Psoas muscle (tissue), 8 donors: ENCODE results near the gene GJC2. TPM values are rescaled to one million over a fixed set of nuclear protein-coding genes. Genes with fewer than 3 reads are reported as not detected.

Source experiments
- ATAC-seq, 4 donors: fragments of 200-7000 bp; cut with Tn5 transposase; one replicate each; pipeline ENCODE4 v1.9.1; 2020; ENCODE audit warnings: moderate library complexity in 3 of 4, mild to moderate bottlenecking in 2 of 4
- DNase-seq, 2 donors: peaks; one replicate each; pipeline ENCODE4 v3.0.0-alpha.2; 2020
- H3K27ac ChIP-seq: fragments of 200-600 bp; one replicate; pipeline ENCODE4 v1.8.0; 2022
- H3K27me3 ChIP-seq, 3 donors: fragments of 200-600 bp in 1 of 3; one replicate each; pipeline versions ENCODE4 v1.6.1 to v1.8.0; 2013 to 2022; ENCODE audit warnings: low read length in 2 of 3, mild to moderate bottlenecking in 2 of 3, moderate library complexity in 1 of 3; ENCODE audit not compliant: insufficient read depth in 3 of 3
- H3K36me3 ChIP-seq, 2 donors: fragments of 200-600 bp in 1 of 2; one replicate each; pipeline versions ENCODE4 v1.6.1 to v1.8.0; 2013 to 2022; ENCODE audit warnings: low read depth in 1 of 2, mild to moderate bottlenecking in 1 of 2, moderate library complexity in 1 of 2; ENCODE audit not compliant: insufficient read depth in 1 of 2
- H3K4me1 ChIP-seq: fragments of 200-600 bp; one replicate; pipeline ENCODE4 v1.8.0; 2022
- H3K4me3 ChIP-seq: fragments of 200-600 bp; one replicate; pipeline ENCODE4 v1.8.0; 2022; ENCODE audit warnings: mild to moderate bottlenecking
- H3K9me3 ChIP-seq: fragments of 200-600 bp; one replicate; pipeline ENCODE4 v1.8.0; 2022
- CTCF ChIP-seq: fragments of 200-600 bp; IDR thresholded peaks from one replicate; pipeline ENCODE4 v1.8.0; 2022; ENCODE audit warnings: antibody characterized with exemption
- WGBS, 3 donors: extraction: QIAGEN DNeasy Blood & Tissue Kit; methylation state at CpG; one replicate each; pipeline versions ENCODE4 v1.1.6 to v1.1.7; 2013; 5-methylcytosine and 5-hydroxymethylcytosine counted together
- intact Hi-C, 2 donors: fragments of 100-400 bp; cut with DNase I; formaldehyde crosslinking; loops; one replicate each; pipeline versions ENCODE4 v1.11.0 to v1.14.2; 2022
- polyA plus RNA-seq, 3 donors: library from polyadenylated mRNA; stranded (reverse); fragments of 200-250 nt; gene quantifications; one replicate each; pipeline ENCODE4 v1.2.3, GENCODE V29; 2013
- total RNA-seq, 4 donors: library from RNA; stranded (reverse); fragmentation: NEBNext Ultra II Directional in 2 of 4; extraction: Animal tissue kit (Norgen Biotek cat#: 25700) in 2 of 4; gene quantifications; one replicate each; pipeline versions ENCODE4 v1.2.1 to v1.2.4, GENCODE V29; 2021 to 2023
- donor health status: healthy with polysubstance abuse.
- donor health status: DM: no; HTN: no; CAD: no; lungs with moderate emphysema.
- donor health status: Bipolar disorder and iron deficiency.
- donor health status: healthy.
- donor health status: DM: yes; HTN: yes; CAD: no.
- donor health status: DM: no; HTN: no; CAD: no.
- donor health status: DM: no; HTN: no; CAD: no.
- donor health status: DM: yes; HTN: yes; CAD: no.

The GJC2 gene
- total and polyA plus RNA-seq, 7 donors = 0.19 to 0.92 (median 0.40) TPM

- peak; percentile 100 for DNase-seq
- no peak for TF ChIP-seq CTCF
- H3K27ac ChIP-seq = peak within 1 kb of the TSS; percentile 97
- intact Hi-C loops = loop anchor here in 1 of 2 donors (1.0 to 10.0 kb wide), 3 partner anchors 22 to 355 kb away; partner anchors contain the start of gene TRIM11
- H3K9me3 ChIP-seq = no peaks in the 10 kb centered on the region
- H3K36me3 ChIP-seq = no peaks in the 10 kb centered on the region
- peaks cover 30% of the 10 kb centered on the region for H3K4me1 ChIP-seq
- peak within 1 kb of the TSS; percentile 89 for H3K4me3 ChIP-seq
- ATAC-seq = peak; percentile 89 to 94 (median 92)
- 0% methylated on average over 50 to 95 of the region's 95 CpGs for WGBS, 3 donors
- H3K27me3 ChIP-seq = no peaks in the 10 kb centered on the region
These were observed 9.6 kb upstream of the GJC2 start, which contains the start of gene GUK1 for GRCh38 chr1:228139931-228140723. GUK1 (plus strand) TSS chr1:228140279; CDS start chr1:228140303, 24 bp downstream.

- no peak for TF ChIP-seq CTCF
- DNase-seq (no peak), ATAC-seq (no peak)
- H3K9me3 ChIP-seq = no peaks in the 10 kb centered on the region
- peak overlapping the region; percentile 89 for H3K4me3 ChIP-seq
- WGBS, 3 donors = 4 to 8% (median 5%) methylated on average over 25 of the region's 25 CpGs
- no peaks in the 10 kb centered on the region for H3K27me3 ChIP-seq
- H3K36me3 ChIP-seq = peaks cover 2 to 4% of the 10 kb centered on the region in 2 donors
- intact Hi-C loops = loop anchor here in 1 of 2 donors (1.0 kb wide), 1 partner anchor 22 kb away; no protein-coding TSS in a partner anchor
- peaks cover 30% of the 10 kb centered on the region for H3K4me1 ChIP-seq
- H3K27ac ChIP-seq = peak overlapping the region; percentile 97
These were observed 9.0 kb upstream of the GJC2 start for GRCh38 chr1:228140724-228141225.

GRCh38 chr1:228141226-228142044 lies 8.3 kb upstream of the GJC2 start:
- Histone ChIP-seq H3K4me1 (peaks cover 30% of the 10 kb centered on the region), H3K27me3 (no peaks in the 10 kb centered on the region), H3K9me3 (no peaks in the 10 kb centered on the region), H3K4me3 (peak overlapping the region; percentile 89), H3K36me3 (peaks cover 4 to 8% of the 10 kb centered on the region in 2 donors), H3K27ac (peak overlapping the region; percentile 97)
- ATAC-seq (peak in 1 of 4 donors; percentile 7), DNase-seq (peak; percentile 72 to 74)
- intact Hi-C loops = no loop called here
- no peak for TF ChIP-seq CTCF
- WGBS, 3 donors = 10 to 26% (median 17%) methylated on average over 27 of the region's 27 CpGs

- peak overlapping the region; percentile 89 for H3K4me3 ChIP-seq
- no peak for ATAC-seq
These were observed 7.5 kb upstream of the GJC2 start for GRCh38 chr1:228142155-228142691.

More at GRCh38 chr1:228142155-228142691, 7.5 kb upstream of the GJC2 start:
- no peaks in the 10 kb centered on the region for H3K27me3 ChIP-seq
- peak overlapping the region; percentile 97 for H3K27ac ChIP-seq
- no peak for TF ChIP-seq CTCF
- H3K4me1 ChIP-seq = peaks cover 30% of the 10 kb centered on the region
- DNase-seq = peak in 1 of 2 donors; percentile 53
- WGBS, 3 donors = 35 to 53% (median 39%) methylated on average over 15 to 16 of the region's 16 CpGs
- H3K9me3 ChIP-seq = no peaks in the 10 kb centered on the region
- H3K36me3 ChIP-seq = peaks cover 7 to 16% of the 10 kb centered on the region in 2 donors
- intact Hi-C loops = no loop called here
